HG03442 (cell line): Measurements from ENCODE around the gene STAG3.
A peak's percentile ranks its signal among the peaks of the same experiment; 100 is the strongest.
"Not testable (repeated sequence)": the region's sequence is repeated elsewhere in the genome, so short reads cannot be mapped to it uniquely, and the experiment has no call there.

Experiments used
- ATAC-seq: cut with Tn5 transposase; IDR thresholded peaks from one replicate; pipeline ENCODE4 v1.9.1; 2021; ENCODE audit warnings: mild to moderate bottlenecking, moderate library complexity; ENCODE audit not compliant: unreplicated experiment

The STAG3 gene, protein sequence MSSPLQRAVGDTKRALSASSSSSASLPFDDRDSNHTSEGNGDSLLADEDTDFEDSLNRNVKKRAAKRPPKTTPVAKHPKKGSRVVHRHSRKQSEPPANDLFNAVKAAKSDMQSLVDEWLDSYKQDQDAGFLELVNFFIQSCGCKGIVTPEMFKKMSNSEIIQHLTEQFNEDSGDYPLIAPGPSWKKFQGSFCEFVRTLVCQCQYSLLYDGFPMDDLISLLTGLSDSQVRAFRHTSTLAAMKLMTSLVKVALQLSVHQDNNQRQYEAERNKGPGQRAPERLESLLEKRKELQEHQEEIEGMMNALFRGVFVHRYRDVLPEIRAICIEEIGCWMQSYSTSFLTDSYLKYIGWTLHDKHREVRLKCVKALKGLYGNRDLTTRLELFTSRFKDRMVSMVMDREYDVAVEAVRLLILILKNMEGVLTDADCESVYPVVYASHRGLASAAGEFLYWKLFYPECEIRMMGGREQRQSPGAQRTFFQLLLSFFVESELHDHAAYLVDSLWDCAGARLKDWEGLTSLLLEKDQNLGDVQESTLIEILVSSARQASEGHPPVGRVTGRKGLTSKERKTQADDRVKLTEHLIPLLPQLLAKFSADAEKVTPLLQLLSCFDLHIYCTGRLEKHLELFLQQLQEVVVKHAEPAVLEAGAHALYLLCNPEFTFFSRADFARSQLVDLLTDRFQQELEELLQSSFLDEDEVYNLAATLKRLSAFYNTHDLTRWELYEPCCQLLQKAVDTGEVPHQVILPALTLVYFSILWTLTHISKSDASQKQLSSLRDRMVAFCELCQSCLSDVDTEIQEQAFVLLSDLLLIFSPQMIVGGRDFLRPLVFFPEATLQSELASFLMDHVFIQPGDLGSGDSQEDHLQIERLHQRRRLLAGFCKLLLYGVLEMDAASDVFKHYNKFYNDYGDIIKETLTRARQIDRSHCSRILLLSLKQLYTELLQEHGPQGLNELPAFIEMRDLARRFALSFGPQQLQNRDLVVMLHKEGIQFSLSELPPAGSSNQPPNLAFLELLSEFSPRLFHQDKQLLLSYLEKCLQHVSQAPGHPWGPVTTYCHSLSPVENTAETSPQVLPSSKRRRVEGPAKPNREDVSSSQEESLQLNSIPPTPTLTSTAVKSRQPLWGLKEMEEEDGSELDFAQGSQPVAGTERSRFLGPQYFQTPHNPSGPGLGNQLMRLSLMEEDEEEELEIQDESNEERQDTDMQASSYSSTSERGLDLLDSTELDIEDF

DNA sequence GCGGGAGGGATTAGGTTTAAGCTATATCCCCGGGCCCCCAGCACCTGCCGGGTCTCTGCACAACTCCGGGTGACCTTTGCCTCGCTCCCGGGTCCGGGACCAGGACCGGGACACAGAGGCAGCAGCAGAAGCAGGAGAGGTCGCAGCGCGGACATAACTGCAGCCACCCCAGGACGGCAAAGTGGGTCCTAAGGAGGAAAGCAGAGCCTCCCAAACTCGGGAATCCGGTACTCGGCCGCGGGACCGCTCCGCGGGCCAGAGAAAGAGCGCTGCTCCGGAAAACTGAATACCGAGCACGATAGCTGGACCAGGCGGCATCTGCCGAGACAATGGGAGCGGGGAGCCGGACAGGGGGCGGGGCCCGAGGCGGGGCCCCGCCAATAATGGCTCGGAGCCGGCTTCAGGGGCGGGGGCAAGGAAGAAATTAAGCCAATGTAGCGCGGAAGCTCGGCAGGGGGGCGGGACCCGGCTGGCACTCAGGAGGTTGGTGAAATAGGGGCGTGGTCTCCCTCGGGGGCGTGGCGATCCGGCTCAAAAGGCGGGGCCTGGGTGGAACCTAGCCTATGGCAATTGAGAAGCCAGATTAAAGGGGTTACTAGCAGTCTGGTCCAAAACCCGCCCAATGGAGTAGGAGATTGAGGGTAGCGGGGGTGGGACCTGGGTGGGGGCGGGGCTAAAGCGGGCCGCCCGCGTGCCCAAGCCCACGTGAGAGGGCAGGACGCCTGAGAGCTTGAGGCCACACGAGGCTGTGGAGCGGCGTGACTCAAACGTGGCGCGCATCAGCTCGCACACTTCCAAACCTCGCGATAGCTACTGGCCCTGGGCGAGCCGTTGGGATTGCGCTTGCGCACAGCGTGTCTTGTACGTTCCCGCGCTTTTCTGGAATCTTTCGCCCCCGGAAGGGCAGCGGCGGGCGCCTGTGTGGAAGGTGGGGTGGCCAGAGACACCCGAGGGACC is at the start of gene STAG3, which contains the start of gene GPC2:
Gene STAG3, plus strand, starts transcription at position 874 of the 957 bp plus-strand sequence. CDS start 2,639 bp downstream, outside the sequence.
Gene GPC2, minus strand, starts transcription at position 337 of the 957 bp plus-strand sequence. Its CDS starts 182 bp downstream, at position 155.
- peak; percentile 83 for ATAC-seq

DNA sequence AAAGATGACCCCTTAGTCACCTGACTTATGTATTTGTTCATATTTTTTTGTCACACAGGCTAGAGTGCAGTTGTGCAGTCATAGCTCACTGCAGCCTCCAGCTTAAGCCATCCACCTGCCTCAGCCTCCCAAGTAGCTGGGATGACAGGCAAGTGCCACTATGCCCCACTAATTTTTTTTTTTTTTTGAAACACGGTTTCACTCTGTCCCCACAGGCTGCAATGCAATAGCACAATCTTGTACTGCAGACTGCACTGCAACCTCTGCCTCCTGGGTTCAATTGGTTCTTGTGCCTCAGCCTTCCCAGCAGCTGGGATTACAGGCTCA is 49.1 kb upstream of the STAG3 start:
- ATAC-seq, result no peak

DNA sequence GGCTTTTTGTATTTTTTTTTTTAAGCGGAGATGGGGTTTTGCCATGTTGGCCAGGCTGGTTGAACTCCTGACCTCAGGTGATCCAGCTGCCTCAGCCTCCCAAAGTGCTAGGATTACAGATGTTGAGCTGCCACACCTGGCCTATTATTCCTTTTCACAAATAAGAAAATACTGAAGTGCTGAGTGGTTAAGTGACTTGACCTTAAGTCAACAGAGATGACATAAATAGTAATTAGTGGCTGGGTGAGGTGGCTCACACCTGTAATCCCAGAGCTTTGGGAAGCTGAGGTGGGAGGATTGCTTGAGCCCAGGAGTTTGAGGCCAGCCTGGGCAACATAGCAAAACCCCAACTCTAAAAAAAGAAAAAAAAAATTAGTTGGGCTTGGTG is 47.5 kb upstream of the STAG3 start:
- ATAC-seq, result not testable (repeated sequence)

DNA sequence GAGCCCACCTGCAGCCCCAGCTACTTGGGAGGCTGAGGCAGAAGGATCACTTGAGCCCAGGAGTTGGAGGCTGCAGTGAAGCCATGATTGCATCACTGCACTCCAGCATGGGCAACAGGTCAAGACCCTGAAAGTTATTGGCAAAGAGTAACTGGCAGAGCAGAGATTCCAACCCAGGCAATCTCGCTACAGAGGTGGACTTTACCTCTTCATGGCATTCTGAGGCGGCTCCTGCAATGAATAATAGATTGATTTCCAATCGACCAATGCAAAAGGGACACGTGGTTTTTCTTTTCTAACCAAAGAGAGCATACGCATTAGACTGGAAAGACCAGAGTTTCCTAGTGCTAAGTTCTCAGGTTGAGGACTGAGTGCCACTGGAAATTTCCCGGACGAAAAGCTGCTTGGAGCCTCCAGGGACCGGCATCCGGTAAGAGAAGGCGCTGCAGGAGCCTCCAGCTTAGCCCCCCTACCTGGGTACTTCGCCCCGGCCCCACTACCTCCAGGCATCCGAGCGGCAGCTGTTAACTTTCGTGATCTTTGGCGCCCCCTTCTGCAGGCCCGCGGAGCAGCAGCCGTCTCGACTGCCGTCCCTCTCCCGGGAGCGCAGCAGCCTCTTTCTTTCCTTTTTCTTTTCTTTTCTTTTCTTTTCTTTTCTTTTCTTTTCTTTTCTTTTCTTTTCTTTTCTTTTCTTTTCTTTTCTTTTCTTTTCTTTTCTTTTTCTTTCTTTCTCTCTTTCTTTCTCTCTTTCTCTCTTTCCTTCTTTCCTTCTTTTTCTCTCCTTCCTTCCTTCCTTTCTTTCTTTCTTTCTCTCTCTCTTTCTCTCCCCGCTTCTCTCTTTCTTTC is 46.9 kb upstream of the STAG3 start:
- ATAC-seq, result no peak

DNA sequence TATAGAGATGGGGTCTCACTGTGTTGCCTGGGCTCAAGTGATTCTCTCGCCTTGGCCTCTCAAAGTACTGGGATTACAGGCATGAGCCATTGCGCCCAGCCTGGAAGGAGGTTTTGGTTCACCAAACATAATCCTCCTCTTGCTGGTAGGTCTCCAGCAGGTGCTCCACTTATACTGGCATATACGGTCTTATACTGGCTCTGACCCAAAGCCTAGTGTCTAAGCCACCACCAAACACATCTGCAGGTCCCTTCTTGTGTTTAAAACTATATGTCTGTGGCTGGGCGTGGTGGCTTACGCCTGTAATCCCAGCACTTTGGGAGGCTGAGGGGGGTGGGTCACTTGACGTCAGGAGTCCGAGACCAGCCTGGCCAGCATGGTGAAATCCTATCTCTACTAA is 45.6 kb upstream of the STAG3 start:
- no peak for ATAC-seq

DNA sequence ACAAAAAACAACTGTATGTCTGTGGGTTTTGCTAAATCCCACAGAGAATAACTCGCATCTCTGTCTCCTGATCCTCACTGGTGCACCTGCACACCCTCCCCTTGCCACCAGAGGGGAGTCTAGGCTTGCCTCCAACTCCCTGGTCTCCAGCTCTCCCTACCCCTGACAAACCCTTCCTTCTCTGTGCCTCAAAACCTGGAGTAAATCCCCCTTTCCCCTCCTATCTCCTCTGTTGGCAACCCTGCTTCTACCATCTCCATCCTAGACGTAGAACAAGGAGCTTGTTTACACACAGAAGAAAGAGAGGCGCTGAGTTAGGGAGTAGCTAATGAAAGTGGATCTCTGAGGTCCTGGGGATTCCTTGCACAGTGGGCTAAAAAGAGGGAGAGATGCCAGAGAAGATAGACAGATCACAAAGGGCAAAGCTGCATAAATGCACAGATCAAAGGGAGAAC is 45.0 kb upstream of the STAG3 start:
- peak; percentile 69 for ATAC-seq

DNA sequence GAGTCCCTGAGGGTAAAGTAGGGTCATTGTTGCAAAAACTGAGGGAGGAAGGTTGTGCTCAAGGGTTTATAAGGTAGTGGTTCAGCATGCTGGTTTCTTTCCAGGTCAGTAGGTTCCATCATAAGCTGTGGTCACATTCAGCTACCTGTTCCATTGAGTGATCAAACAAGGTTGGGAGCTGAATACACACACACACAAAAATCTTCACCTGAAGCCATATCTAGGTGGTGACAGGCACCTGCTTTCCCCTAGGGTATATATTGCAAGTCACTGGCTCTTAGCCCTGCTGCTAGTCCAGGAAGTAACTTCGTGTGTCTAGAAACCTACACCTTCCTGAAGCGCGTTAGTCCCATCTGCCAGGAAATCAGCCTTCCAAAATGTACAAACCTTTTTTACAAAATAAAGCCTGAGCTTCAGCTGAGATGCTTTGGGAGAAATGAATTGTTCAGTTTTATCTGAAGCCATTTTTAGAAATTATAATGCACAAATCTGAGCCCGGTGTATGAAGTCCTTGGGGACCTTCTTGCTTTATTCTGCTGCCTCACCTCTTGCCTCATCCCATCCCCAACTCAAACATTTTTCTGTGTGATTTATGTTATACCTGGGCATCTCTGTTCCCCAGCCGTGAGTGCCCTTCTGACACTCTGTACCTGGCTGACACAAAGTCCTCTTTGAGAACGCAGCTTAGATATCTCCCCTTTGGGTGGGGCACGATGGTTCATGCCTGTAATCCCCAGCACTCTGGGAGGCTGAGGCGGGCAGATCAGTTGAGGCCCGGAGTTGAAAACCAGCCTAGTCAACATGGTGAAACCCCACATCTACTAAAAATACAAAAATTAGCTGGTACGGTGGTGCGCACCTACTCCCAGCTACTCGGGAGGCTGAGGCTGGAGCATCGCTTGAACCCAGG is 39.6 kb upstream of the STAG3 start:
- ATAC-seq, result no peak

DNA sequence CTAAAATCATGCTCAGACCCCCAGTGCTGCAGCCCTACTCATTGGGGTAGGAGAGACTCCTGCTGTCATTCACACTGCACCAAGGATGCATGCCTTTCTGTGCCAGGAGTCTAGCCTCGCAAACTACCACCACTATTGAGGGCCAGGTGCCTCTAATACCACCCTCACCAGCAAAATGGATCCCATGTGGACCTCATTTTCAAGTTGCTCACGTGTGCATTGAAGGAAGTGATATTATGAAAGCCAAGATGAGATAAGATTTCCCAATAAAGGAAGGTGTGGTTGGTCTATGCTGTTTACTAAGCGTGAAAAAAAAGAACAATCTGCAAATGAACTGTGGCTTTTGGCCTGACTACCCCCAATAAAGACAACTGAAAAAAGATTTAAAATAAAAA is 36.2 kb upstream of the STAG3 start:
- ATAC-seq, result no peak

DNA sequence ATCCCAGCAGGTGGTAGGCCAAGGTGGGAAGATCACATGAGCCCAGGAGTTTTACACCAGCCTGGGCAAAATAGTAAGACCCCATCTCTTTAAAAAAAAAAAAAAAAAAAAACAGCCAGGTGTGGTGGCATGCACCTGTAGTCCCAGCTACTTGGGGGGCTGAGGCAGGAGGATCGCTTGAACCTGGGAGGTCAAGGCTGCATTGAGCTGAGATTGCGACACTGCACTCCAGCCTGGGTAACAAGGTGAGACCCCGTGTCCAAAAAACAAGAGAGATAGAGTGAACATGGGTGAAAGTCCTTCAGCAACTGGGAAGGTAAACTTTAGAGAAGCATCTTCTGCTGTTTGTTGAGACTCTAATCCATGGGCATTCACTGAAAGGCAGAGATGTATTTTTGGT is 35.3 kb upstream of the STAG3 start:
- no peak for ATAC-seq

DNA sequence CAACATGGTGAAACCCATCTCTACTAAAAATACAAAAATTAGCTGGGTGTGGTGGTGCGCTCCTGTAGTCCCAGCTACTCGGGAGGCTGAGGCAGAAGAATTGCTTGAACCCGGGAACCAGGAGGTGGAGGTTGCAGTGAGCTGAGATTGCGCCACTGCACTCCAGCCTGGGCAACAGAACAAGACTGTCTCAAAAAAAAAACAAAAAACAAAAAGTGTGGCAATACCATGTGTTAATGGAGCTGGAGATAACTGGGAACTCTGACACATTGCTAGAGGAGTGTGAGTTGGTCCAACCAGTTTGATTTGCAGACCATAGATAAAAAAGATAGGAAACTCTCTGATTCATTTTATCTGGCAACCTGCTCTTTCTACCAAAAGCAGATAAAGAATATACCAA is 31.4 kb upstream of the STAG3 start:
- not testable (repeated sequence) for ATAC-seq

DNA sequence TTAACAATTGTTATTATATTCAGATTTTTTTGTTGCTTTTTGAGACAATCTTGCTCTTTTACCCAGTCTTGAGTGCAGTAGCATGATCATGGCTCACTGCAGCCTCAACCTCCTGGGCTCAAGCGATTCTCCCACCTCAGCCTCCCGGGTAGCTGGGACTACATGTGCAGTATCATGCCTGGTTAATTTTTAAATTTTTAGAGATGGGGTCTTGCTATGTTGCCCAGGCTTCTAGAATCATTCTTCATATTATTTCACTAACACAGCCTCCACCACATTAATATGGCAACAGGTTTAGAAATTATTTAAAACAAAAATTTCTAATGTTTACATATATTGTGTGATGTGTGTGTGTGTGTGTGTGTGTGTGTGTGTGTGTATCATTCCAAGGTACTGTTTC is 30.4 kb upstream of the STAG3 start:
- no peak for ATAC-seq

DNA sequence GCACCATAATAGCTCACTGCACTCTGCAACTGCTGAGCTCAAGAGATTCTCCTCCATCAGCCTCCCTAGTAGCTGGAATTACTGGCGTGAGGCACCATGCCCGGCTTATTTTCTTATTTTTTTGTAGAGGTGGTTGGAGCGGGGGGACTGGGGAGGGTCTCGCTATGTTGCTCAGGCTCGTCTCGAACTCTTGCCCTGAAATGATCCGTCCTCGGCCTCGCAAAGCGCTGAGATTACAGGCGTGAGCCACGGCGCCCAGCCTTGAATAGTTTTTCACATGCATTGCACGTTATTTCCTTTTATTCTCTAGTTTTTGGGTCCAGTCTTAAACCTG is 29.5 kb upstream of the STAG3 start:
- ATAC-seq, result no peak

DNA sequence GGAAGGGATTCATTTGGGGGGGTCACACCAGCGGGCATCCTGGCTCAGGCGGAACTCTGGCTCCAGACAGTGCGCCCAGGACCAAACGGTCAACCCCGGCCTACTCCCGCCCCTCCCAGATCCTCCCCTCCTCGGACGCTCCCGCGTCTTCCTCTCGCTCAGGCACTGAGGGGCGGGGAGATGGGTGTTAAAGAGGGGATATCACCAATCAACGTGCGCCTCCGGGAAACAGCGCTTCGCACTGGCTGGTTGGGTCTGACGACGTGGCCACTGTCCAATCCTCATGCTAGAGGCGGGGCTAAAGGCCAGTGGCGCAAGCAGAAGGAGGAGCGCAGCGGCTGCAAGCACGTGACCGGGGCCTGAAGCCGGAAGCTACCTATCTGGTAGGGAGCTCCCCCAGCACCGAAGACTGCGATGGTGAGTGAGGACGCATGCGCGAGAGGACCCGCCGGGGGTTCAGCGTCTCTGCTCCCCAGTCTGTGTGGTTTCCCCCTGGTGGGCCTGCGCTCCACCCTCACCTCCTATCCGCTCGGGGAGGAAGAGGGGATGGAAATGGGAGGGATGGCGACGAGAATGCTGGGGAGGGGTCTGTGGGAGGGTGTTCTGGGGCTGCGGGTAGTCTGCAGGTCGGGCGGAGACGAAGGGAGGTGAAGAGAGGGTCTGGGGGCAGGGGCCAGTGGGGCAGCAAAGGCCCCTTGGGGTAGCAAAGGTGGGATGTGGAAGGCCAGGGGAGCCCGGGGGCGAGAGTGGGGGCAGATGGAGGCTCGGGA is 29.0 kb upstream of the STAG3 start, which contains the start of gene LAMTOR4:
Gene LAMTOR4, plus strand, starts transcription at position 360 of the 770 bp plus-strand sequence. Its CDS starts 55 bp downstream, at position 415.
- ATAC-seq, result peak; percentile 97

DNA sequence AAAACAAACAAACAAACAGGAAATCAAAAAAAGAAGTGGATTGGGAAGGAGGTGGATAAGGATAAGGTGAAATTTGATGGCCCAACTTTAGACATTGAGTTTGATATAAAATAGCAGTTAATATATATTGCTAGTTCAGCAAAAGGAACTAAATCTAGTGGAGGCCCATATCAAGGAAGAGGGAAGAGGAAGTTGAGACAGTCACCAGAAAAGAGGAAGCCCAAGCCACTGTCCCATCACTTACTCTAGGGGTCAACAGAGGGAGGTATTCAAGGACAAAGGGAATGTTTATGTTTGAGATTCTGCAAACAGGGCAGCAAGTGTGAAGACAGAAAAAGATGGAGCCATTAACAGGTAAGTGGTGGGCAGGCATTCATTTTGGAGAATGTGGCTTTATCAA is 25.3 kb upstream of the STAG3 start:
- no peak for ATAC-seq

DNA sequence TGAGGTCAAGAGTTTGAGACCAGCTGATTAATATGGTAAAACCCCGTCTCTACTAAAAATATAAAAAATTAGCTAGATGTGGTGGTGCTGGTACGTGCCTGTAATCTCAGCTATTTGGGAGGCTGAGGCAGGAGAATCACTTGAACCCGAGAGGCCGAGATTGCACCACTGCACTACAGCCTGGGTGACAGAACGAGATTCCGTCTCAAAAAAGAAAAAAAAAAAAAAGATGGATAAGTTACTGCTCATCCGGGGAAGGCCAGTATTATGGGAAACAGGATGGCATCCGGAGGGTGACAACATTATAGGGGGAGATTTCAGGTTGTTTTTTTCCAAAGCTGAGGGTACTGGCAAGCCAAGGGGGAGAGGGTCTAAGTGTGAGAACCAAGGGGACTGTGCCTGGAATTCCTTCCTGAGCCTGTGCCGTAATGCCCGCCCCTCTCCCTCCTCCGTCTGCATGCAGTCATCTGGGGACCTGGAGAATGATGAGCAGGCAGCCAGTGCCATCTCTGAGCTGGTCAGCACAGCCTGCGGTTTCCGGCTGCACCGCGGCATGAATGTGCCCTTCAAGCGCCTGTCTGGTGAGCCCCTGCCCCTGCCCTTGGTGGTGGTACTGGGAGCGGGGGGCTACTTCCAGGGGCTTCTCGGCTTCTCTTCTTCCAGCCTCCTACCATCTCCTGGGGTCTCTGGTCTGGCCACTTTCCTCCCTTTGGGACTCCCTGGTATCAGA is 24.6 kb upstream of the STAG3 start:
- no peak for ATAC-seq

DNA sequence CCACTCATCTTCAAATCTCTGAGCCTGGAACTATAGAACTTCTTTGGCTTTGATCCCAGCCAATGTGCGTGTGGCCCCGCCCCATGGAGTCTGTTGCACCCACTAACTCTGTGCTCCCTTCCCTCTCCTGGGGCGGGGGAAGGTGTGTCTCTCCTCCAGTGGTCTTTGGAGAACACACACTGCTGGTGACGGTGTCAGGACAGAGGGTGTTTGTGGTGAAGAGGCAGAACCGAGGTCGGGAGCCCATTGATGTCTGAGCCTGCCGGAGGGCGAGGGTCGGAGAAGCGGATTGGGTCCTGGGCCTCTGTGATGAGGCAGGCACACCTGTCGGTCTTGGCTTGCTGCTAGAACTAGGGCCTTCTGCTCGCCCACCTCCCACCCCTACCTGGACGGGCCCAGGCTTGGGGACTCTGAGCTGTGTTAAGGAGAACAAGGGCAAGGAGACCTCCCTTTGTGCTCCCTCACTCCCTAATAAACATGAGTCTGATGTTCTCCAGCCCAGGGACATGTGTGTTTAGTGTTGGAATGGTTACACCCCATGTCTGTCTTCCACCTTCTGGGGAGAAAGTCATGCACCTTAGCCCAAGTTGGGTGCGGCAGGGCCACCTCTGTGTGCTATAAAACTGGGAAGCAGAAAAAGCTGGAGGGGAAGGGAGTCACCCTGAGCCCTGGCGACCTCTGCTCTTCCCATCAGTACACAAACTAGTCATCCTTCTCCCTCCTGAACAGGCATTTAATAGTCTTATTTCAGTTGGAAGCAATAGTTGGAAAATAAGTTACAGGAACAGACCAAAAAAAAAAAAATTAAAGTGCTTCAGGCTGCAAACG is 23.8 kb upstream of the STAG3 start:
- no peak for ATAC-seq
